GM21528 (cell line): Measurements from ENCODE around the gene ZNF175.

Experiments used
- ATAC-seq: cut with Tn5 transposase; IDR thresholded peaks from one replicate; pipeline ENCODE4 v1.9.1; 2021; ENCODE audit warnings: mild to moderate bottlenecking, moderate library complexity; ENCODE audit not compliant: unreplicated experiment, low FRiP score

ZNF175 gene

DNA sequence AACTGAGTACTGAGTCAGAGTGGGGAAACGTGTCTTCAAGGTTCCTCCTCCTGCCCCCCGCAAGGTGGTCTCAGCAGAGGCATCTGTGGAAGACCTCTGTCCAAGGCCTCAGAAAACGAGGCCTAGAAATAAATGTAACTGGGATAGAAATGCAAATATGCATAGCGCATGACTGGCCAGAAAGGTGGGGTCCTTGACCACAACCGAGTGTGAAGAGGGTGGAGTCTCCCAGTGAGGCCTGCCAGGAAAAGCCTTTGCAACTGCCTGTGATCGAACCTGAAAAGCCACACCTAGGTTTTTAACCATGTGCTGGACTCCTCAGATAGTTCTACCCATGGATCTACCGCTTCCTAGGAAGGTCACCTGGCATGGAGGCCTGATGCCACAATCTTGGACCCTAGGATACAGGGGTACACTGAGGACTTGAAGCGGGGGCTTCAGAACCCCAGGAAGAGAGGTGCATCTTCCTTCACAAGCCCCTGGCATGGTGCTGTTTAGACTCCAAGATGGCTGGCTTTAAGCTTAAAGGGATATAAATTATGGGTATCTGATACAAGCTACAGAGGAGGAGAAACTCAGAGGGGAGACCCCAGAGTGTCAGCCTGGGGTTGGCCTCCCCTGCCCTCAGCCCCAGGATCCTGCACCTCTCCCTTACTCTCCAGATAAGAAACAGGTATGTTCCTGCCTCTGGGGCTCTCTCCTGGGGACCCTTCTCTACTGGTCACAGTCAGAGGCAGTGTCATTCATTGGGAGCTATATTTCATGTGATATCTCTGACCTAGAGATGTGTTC lies 21.4 kb upstream of the ZNF175 start:
- no peak for ATAC-seq

GRCh38 chr19:51550848-51551672 lies 20.0 kb upstream of the ZNF175 start:
- ATAC-seq: no peak

DNA sequence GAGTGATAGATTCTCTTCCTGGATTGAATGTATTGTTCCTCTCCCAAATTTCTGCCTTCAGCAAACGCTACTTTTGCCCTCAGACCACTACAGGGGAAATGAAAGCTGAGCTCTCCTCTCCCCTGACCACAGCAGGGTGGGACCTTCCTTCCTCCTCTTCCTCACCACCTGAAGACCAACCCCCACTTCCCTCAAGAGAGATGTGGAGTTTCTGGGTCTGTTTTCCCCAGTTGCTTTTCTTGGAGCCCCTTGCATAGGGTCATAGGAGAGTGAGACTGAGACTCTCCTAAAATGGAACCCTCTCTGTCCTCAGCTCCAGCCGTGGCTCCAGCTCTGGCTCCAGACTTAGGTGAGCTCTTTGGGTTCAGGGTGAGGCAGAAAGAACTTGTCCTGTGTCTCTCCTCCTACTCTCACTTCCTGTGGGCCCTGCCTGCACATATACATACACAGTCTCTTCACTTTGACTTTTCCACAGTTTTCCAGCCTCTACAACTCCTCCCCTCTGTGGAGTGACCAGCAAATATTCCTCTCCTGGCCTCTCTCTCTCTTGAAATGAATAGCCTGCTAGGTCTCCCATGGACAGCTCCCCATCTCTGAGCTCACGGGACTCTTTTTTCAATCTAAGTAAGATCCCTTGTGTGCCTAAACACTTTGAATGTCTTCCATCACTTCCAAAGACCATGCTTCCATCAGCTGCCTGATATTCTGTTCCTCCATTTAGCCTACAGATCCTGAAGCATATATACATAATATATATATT lies 19.2 kb upstream of the ZNF175 start:
- ATAC-seq: no peak

DNA sequence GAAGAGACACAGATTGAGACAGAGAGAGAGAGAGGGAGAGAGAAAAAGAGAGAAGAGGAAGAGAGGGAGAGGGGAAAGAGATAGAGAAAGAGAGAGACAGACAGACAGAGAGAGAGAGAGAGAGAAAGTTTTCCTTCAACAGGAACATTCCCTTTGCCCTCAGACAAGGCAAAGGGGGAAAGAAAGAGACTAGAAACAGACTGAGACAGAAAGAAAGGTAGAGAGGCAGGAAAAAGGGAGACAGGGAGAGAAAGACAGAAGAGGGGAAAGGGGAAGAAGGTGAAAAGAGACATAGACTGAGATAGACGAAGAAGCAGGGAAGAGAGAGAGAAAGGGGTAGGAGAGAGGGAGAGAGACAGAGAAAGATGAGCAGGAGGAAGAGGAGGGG lies 18.5 kb upstream of the ZNF175 start:
- no peak for ATAC-seq

- no peak for ATAC-seq
Measured at GRCh38 chr19:51552996-51553725, 17.9 kb upstream of the ZNF175 start.

- no peak for ATAC-seq
Measured at GRCh38 chr19:51559240-51559639, 11.8 kb upstream of the ZNF175 start.

GRCh38 chr19:51560339-51560738 lies 10.7 kb upstream of the ZNF175 start:
- no peak for ATAC-seq

GRCh38 chr19:51564791-51565190 lies 6.3 kb upstream of the ZNF175 start:
- ATAC-seq: no peak

DNA sequence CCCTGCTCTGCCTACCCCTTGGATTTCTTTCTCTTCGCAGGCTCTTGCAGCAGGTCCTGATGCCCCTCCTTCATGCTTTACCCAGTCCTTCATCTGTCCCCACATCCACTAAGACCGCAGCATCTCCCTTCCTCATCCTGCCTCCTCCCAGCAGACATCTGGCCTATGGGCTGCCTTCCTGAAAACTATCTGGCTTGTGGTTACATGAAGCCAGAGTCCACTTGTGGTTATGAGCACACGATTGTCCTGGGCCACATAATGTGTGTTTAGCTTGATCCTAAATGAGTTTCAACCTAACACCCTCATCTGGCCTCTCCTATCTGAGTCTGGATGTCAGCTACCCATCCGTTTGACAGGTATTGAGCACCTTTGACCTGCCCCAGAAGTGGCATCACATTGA lies 5.5 kb upstream of the ZNF175 start:
- no peak for ATAC-seq

DNA sequence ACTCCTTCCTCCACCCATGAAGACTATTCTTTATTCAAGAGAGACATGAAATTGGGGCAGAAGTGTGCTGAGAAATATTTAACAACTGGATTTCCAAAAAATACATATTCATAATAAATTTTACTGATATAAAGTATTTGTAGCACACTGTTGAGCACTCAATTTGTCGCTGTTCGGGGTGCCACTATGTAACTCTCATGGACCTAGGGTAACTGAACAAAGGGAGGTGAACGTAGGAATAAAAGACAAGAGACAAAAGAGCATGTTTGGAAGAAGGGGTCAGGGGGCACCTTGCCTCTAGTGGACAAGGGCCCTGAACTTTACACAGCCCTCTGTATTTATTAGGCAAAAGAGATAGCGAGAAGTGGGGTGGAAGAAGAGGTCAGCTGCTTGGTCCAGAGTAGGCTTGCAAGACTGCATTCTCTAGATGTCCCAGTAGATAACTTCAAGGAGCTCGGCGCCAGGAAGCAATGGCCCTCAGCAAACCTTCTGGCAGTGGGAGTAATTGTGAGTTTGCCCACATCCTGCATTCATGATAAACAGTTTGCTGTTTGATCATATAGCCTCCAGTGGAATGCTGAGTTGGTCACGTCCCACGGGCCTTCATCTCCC lies 4.5 kb upstream of the ZNF175 start:
- ATAC-seq: no peak

DNA sequence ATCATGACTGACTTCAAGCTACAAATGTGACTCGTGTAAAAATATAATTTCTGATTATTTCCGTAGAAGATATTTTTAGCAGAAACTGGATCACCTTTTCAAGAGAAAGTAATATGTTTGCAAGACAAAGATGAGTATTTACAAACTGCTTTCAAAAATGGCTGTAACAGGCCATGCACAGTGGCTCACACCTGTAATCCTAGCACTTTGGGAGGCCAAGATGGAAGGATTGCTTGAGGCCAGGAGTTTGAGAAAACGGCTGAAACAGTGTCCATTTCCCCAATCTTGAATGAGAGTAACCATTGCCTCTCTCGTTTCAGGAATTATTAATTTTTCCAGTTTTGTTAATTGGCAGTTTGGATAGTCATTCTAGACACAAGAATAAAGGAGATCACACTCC lies 3.5 kb upstream of the ZNF175 start:
- no peak for ATAC-seq

DNA sequence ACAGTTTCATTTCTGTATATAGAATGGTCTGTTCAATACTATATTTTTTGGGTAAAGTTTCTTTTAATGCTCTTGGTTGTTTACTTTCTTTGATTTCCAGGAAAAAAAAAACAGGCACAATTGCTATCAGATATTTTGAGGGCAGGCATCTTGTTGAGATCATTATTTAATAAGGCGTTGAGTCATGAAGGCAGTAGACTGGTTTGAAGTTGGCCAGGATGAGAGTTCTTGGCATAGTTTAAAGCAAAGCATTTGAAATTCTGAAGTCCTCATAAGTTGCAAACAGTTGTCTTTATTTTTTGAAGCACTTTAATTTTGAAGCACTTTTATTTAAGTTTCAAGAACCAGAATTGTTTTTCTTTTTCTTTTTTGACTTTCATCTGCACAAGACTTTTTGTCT lies 2.6 kb upstream of the ZNF175 start:
- no peak for ATAC-seq

GRCh38 chr19:51571599-51571998 lies 516 bp downstream of the ZNF175 start:
- no peak for ATAC-seq

- no peak for ATAC-seq
Measured at GRCh38 chr19:51572410-51572809, 1.3 kb downstream of the ZNF175 start.

GRCh38 chr19:51572908-51573307 lies 1.8 kb downstream of the ZNF175 start:
- ATAC-seq: no peak

- ATAC-seq: no peak
Measured at GRCh38 chr19:51573331-51573730, 2.2 kb downstream of the ZNF175 start.

DNA sequence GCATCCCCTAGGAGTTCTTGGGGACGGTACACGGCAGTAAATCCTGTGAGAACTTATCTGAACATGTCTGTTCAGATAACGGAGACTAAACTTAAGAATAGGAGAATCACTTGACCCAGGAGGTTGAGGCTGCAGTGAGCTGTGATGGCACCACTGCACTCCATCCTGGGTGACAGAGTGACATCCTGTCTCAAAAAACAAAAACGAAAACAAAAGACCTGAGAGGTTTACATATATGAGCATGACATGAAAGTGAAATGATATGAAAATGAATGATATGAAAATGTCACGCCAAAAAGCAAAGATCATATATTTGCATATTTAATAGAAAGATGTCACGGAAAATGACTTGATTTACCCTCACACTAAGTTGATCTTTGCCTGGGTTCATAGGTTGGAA lies 5.8 kb downstream of the ZNF175 start:
- ATAC-seq: peak; percentile 73

- no peak for ATAC-seq
Measured at GRCh38 chr19:51586103-51586728, 15.1 kb downstream of the ZNF175 start.

GRCh38 chr19:51586799-51587198 lies 15.7 kb downstream of the ZNF175 start:
- no peak for ATAC-seq
